Neural cell (in vitro differentiated cells): Measurements from ENCODE around the gene S1PR3.

Experiments
- CTCF ChIP-seq: fragments of 450-650 bp; IDR thresholded peaks from 2 replicates; pipeline ENCODE4 v1.5.1; 2014; ENCODE audit warnings: antibody characterized with exemption, mild to moderate bottlenecking, moderate library complexity; ENCODE audit not compliant: poor library complexity, severe bottlenecking
- RAD21 ChIP-seq: fragments of 450-650 bp; conservative IDR thresholded peaks from 2 replicates; pipeline ENCODE4 v1.6.1; 2014; ENCODE audit warnings: antibody characterized with exemption, mild to moderate bottlenecking, moderate library complexity

GRCh38 chr9:89032661-89033060 lies 41.4 kb downstream of the S1PR3 start:
- TF ChIP-seq RAD21 (no peak), CTCF (no peak)
